Sigmoid colon (tissue), 7 donors: ENCODE measurements around the gene NTS. TPM values are rescaled to one million over a fixed set of nuclear protein-coding genes. Genes with fewer than 3 reads are reported as not detected.

Source experiments
- DNase-seq: peaks from one replicate; pipeline ENCODE4 v3.0.0-alpha.2; 2019
- H3K27ac ChIP-seq, 4 donors: fragments of 200-600 bp; sonication (generic); one replicate each; pipeline ENCODE4 v1.5.1; 2016 to 2019; ENCODE audit warnings: mild to moderate bottlenecking in 1 of 4
- H3K27me3 ChIP-seq, 3 donors: fragments of 200-600 bp; sonication (generic); one replicate each; pipeline ENCODE4 v1.5.1; 2019; ENCODE audit warnings: mild to moderate bottlenecking in 1 of 3
- H3K36me3 ChIP-seq, 4 donors: fragments of 200-600 bp; sonication (generic); one replicate each; pipeline ENCODE4 v1.5.1; 2016 to 2019
- H3K4me1 ChIP-seq, 4 donors: fragments of 200-600 bp; sonication (generic); one replicate each; pipeline ENCODE4 v1.5.1; 2017 to 2019
- H3K4me3 ChIP-seq, 4 donors: fragments of 200-600 bp; sonication (generic); one replicate each; pipeline ENCODE4 v1.5.1; 2017 to 2019; ENCODE audit warnings: mild to moderate bottlenecking in 2 of 4, moderate library complexity in 1 of 4
- H3K9me3 ChIP-seq, 4 donors: fragments of 200-600 bp in 3 of 4; sonication (generic) in 3 of 4; one replicate each; pipeline versions ENCODE4 v1.5.1 to v1.6.1; 2013 to 2019
- CTCF ChIP-seq, 4 experiments: fragments of 450-650 bp in 3 of 4; fragments of 200-600 bp in 1 of 4; IDR thresholded peaks; one replicate each; pipeline ENCODE4 v1.5.1; 2016 to 2019; ENCODE audit warnings: antibody characterized with exemption in 4 of 4, mild to moderate bottlenecking in 3 of 4, moderate library complexity in 2 of 4
- EP300 ChIP-seq, 4 donors: sonication (generic); formaldehyde crosslinking; IDR thresholded peaks; one replicate each; pipeline ENCODE4 v1.6.1; 2017; ENCODE audit warnings: antibody characterized with exemption in 4 of 4
- POLR2A ChIP-seq, 2 donors: fragments of 450-650 bp; IDR thresholded peaks; one replicate each; pipeline ENCODE4 v1.6.1; 2016; ENCODE audit warnings: antibody characterized with exemption in 2 of 2, mild to moderate bottlenecking in 2 of 2, moderate library complexity in 2 of 2
- POLR2AphosphoS5 ChIP-seq, 4 donors: sonication (generic); formaldehyde crosslinking; IDR thresholded peaks; one replicate each; pipeline ENCODE4 v1.6.1; 2017; ENCODE audit warnings: antibody characterized with exemption in 4 of 4
- WGBS, 2 donors: extraction: QIAGEN DNeasy Blood & Tissue Kit; methylation state at CpG; one replicate each; pipeline ENCODE4 v1.1.7; 2013; 5-methylcytosine and 5-hydroxymethylcytosine counted together
- intact Hi-C: fragments of 100-400 bp; cut with DNase I; formaldehyde crosslinking; loops from one replicate; pipeline ENCODE4 v1.15.1; 2023
- polyA plus RNA-seq, 3 donors: library from polyadenylated mRNA; stranded (reverse); fragments of 200-250 nt; gene quantifications; one replicate each; pipeline ENCODE4 v1.2.3, GENCODE V29; 2013
- total RNA-seq, 4 donors: library from RNA; depleted of rRNA; stranded (reverse); fragments of >200 nt; gene quantifications; one replicate each; pipeline ENCODE4 v1.1.0, GENCODE V29; 2016
- donor health status: healthy with polysubstance abuse.
- donor health status: Bipolar disorder and iron deficiency.
- donor health status: healthy.

Gene NTS
- total and polyA plus RNA-seq, 7 donors, result 0.50 TPM; not detected in 6

GRCh38 chr12:85843606-85844310, 30.3 kb upstream of the NTS start:
- Histone ChIP-seq H3K9me3 (no peaks in the 10 kb centered on the region), H3K27ac (no peak overlapping the region), H3K27me3 (no peaks in the 10 kb centered on the region), H3K36me3 (no peaks in the 10 kb centered on the region), H3K4me1 (no peaks in the 10 kb centered on the region), H3K4me3 (no peak overlapping the region)
- WGBS, 2 donors, result 70 to 86% methylated on average over 17 of the region's 17 CpGs
- no peak for DNase-seq
- TF ChIP-seq EP300 (IDR thresholded peaks at IDR 0.05), result no peak
- intact Hi-C loops, result no loop called here

GRCh38 chr12:85849344-85849743, 24.8 kb upstream of the NTS start:
- Histone ChIP-seq H3K27me3 (no peaks in the 10 kb centered on the region), H3K36me3 (no peaks in the 10 kb centered on the region), H3K4me3 (no peak overlapping the region), H3K9me3 (no peaks in the 10 kb centered on the region), H3K27ac (no peak overlapping the region), H3K4me1 (no peaks in the 10 kb centered on the region)
- 55 to 62% methylated on average over 3 of the region's 3 CpGs for WGBS, 2 donors
- no peak for DNase-seq
- TF ChIP-seq POLR2AphosphoS5 (IDR thresholded peaks at IDR 0.05), result no peak
- TF ChIP-seq EP300 (IDR thresholded peaks at IDR 0.05), result no peak
- no peak for TF ChIP-seq CTCF (IDR thresholded peaks at IDR 0.05)
- TF ChIP-seq POLR2A (IDR thresholded peaks at IDR 0.05), result no peak
- intact Hi-C loops, result no loop called here

GRCh38 chr12:85855305-85855704, 18.8 kb upstream of the NTS start:
- H3K36me3 ChIP-seq, result no peaks in the 10 kb centered on the region
- TF ChIP-seq POLR2A (IDR thresholded peaks at IDR 0.05), result no peak
- intact Hi-C loops, result no loop called here
- H3K4me1 ChIP-seq, result no peaks in the 10 kb centered on the region
- H3K9me3 ChIP-seq, result no peaks in the 10 kb centered on the region
- 73 to 87% methylated on average over 6 of the region's 6 CpGs for WGBS, 2 donors
- no peak overlapping the region for H3K27ac ChIP-seq
- DNase-seq, result no peak
- no peaks in the 10 kb centered on the region for H3K27me3 ChIP-seq
- no peak overlapping the region for H3K4me3 ChIP-seq

- Histone ChIP-seq H3K4me1 (no peaks in the 10 kb centered on the region), H3K36me3 (no peaks in the 10 kb centered on the region), H3K9me3 (no peaks in the 10 kb centered on the region), H3K27me3 (no peaks in the 10 kb centered on the region), H3K27ac (no peak overlapping the region), H3K4me3 (no peak overlapping the region)
- no peak for DNase-seq
- TF ChIP-seq POLR2A (IDR thresholded peaks at IDR 0.05) (no peak), EP300 (IDR thresholded peaks at IDR 0.05) (no peak), POLR2AphosphoS5 (IDR thresholded peaks at IDR 0.05) (no peak), CTCF (IDR thresholded peaks at IDR 0.05) (no peak)
- 73 to 79% methylated on average over 3 of the region's 3 CpGs for WGBS, 2 donors
- intact Hi-C loops, result no loop called here
These were observed 17.1 kb upstream of the NTS start for GRCh38 chr12:85856966-85857365.

- Histone ChIP-seq H3K36me3 (no peaks in the 10 kb centered on the region), H3K27me3 (no peaks in the 10 kb centered on the region), H3K4me1 (no peaks in the 10 kb centered on the region), H3K27ac (no peak overlapping the region), H3K4me3 (no peak overlapping the region), H3K9me3 (no peaks in the 10 kb centered on the region)
- DNase-seq, result no peak
- intact Hi-C loops, result loop anchor here (5.0 kb wide), 1 partner anchor 289 kb away; no protein-coding TSS in a partner anchor
- TF ChIP-seq CTCF (IDR thresholded peaks at IDR 0.05) (no peak), EP300 (IDR thresholded peaks at IDR 0.05) (no peak), POLR2A (IDR thresholded peaks at IDR 0.05) (no peak), POLR2AphosphoS5 (IDR thresholded peaks at IDR 0.05) (no peak)
- 77 to 82% methylated on average over 6 of the region's 6 CpGs for WGBS, 2 donors
These were observed 8.2 kb upstream of the NTS start for GRCh38 chr12:85865890-85866289.
